Panc1 (cell line): Measurements from ENCODE around the gene SYCN. TPM values are rescaled to one million over a fixed set of nuclear protein-coding genes. Genes with fewer than 3 reads are reported as not detected.

Source experiments
- ATAC-seq: fragments of 200-7000 bp; cut with Tn5 transposase; 2 replicates; pipeline ENCODE4 v1.9.1; 2020; ENCODE audit warnings: mild to moderate bottlenecking, moderate library complexity
- BruUV-seq: library from RNA; stranded (reverse); fragments of 400-500 nt; replicated peaks from 2 replicates; lab custom pipeline; 2021; lab: Mats Ljungman, UMichigan
- CTCF ChIA-PET: fragments of 300-600 bp; sonication (Branson Sonifier 250); formaldehyde crosslinking; loops from one replicate; lab custom pipeline; 2022; ENCODE audit warnings: antibody characterized with exemption; lab: Charles Lee
- POLR2A ChIA-PET: fragments of 300-600 bp; sonication (Branson Sonifier 250); formaldehyde crosslinking; loops from one replicate; lab custom pipeline; 2022; ENCODE audit warnings: antibody characterized with exemption; lab: Charles Lee
- DNase-seq: peaks from one replicate; pipeline ENCODE4 v3.0.0-alpha.2; 2010; ENCODE audit warnings: low read depth, low spot score
- H3K27ac ChIP-seq: 2 replicates; pipeline ENCODE4 v1.5.1; 2011; ENCODE audit warnings: mild to moderate bottlenecking, low read length, inconsistent platforms
- H3K27me3 ChIP-seq: fragments of 200-500 bp; sonication (Bioruptor generic); 2 replicates; pipeline ENCODE4 v1.6.0; 2014; ENCODE audit warnings: low read length, inconsistent platforms; ENCODE audit not compliant: control insufficient read depth, insufficient read depth
- H3K36me3 ChIP-seq: fragments of 200-500 bp; sonication (Bioruptor generic); 2 replicates; pipeline ENCODE4 v1.5.1; 2014; ENCODE audit warnings: inconsistent platforms, mild to moderate bottlenecking, low read length, moderate library complexity; ENCODE audit not compliant: control insufficient read depth, insufficient read depth
- H3K4me1 ChIP-seq: 2 replicates; pipeline ENCODE4 v1.5.1; 2011; ENCODE audit warnings: inconsistent platforms, mild to moderate bottlenecking, low read length, moderate library complexity; ENCODE audit not compliant: control insufficient read depth, insufficient read depth
- H3K4me3 ChIP-seq, 2 experiments: 2 replicates each; pipeline ENCODE4 v1.5.1; 2011 to 2012; ENCODE audit warnings: low read depth in 2 of 2, low read length in 2 of 2, mild to moderate bottlenecking in 2 of 2, inconsistent platforms in 1 of 2, moderate library complexity in 1 of 2
- H3K9me3 ChIP-seq: fragments of 200-500 bp; sonication (Bioruptor generic); 2 replicates; pipeline ENCODE4 v1.5.1; 2014; ENCODE audit warnings: low read depth, mild to moderate bottlenecking, inconsistent platforms, low read length, moderate library complexity; ENCODE audit not compliant: control insufficient read depth, insufficient read depth
- CTCF ChIP-seq: fragments of 450-650 bp; IDR thresholded peaks from 2 replicates; pipeline ENCODE4 v1.5.1; 2017; ENCODE audit warnings: mild to moderate bottlenecking
- POLR2AphosphoS5 ChIP-seq: IDR thresholded peaks from 2 replicates; pipeline ENCODE4 v1.6.1; 2012; ENCODE audit warnings: mild to moderate bottlenecking, low read depth, low read length, moderate library complexity
- SIN3A ChIP-seq: IDR thresholded peaks from 2 replicates; pipeline ENCODE4 v1.6.1; 2012; ENCODE audit warnings: low read depth, mild to moderate bottlenecking, low read length, moderate library complexity, borderline replicate concordance; ENCODE audit not compliant: insufficient read depth
- TCF7L2 ChIP-seq: IDR thresholded peaks from 2 replicates; pipeline ENCODE4 v1.6.1; 2011; ENCODE audit warnings: mild to moderate bottlenecking, low read depth, low read length, inconsistent platforms
- in situ Hi-C: cut with HindIII; loops from 2 replicates; pipeline ENCODE4 v1.10.0; 2016; ENCODE audit warnings: low sequenced_read_pairs, low pct_unique_long_range_greater_than_20kb
- intact Hi-C: fragments of 100-400 bp; cut with micrococcal nuclease; formaldehyde crosslinking; loops from one replicate; pipeline ENCODE4 v1.10.0; 2022; ENCODE audit not compliant: unreplicated experiment
- total RNA-seq: library from RNA; stranded (reverse); gene quantifications from one replicate; pipeline ENCODE4 v1.2.1, GENCODE V29; 2021; ENCODE audit not compliant: unreplicated experiment
- TF ChIP-seq, protein P1 (sequence below), 2 experiments: IDR thresholded peaks; 2 replicates each; pipeline ENCODE4 v1.6.1; 2011 to 2012; ENCODE audit warnings: low read depth in 2 of 2, control low read depth in 1 of 2, low read length in 1 of 2, mild to moderate bottlenecking in 1 of 2, moderate library complexity in 1 of 2; ENCODE audit not compliant: insufficient read depth in 1 of 2

SYCN gene
- total RNA-seq, 1 experiment from 2014 or later = 0.33 TPM

DNA sequence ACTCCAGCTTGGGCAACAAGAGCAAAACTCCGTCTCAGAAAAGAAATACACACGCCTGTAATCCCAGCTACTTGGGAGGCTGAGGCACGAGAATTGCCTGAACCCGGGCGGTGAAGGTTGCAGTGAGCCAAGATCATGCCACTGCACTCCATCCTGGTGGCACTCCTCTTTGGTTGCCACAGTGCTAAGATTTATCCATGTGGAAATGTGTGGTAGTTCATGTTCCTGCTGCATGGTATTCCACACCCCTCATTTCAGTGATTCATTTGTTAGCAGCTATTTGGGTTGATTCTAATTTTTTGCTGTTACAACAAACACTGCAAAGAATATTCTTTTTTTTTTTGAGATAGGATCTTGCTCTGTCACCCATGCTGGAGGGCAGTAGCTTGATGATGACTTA lies 28.6 kb upstream of the SYCN start:
- TF ChIP-seq CTCF (no peak), TCF7L2 (no peak), POLR2AphosphoS5 (no peak), SIN3A (no peak)
- TF ChIP-seq, protein P1, sequence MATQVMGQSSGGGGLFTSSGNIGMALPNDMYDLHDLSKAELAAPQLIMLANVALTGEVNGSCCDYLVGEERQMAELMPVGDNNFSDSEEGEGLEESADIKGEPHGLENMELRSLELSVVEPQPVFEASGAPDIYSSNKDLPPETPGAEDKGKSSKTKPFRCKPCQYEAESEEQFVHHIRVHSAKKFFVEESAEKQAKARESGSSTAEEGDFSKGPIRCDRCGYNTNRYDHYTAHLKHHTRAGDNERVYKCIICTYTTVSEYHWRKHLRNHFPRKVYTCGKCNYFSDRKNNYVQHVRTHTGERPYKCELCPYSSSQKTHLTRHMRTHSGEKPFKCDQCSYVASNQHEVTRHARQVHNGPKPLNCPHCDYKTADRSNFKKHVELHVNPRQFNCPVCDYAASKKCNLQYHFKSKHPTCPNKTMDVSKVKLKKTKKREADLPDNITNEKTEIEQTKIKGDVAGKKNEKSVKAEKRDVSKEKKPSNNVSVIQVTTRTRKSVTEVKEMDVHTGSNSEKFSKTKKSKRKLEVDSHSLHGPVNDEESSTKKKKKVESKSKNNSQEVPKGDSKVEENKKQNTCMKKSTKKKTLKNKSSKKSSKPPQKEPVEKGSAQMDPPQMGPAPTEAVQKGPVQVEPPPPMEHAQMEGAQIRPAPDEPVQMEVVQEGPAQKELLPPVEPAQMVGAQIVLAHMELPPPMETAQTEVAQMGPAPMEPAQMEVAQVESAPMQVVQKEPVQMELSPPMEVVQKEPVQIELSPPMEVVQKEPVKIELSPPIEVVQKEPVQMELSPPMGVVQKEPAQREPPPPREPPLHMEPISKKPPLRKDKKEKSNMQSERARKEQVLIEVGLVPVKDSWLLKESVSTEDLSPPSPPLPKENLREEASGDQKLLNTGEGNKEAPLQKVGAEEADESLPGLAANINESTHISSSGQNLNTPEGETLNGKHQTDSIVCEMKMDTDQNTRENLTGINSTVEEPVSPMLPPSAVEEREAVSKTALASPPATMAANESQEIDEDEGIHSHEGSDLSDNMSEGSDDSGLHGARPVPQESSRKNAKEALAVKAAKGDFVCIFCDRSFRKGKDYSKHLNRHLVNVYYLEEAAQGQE (IDR thresholded peaks at IDR 0.05; ENCODE audit: insufficient read depth in 1 of 2, low read depth in 2 of 2, low read length in 1 of 2) = no peak
- no peaks in the 10 kb centered on the region for H3K4me1 ChIP-seq
- intact Hi-C loops (no loop called here), in situ Hi-C loops (no loop called here)
- DNase-seq = no peak
- POLR2A ChIA-PET = interaction anchor here (0.7 kb wide), 1 partner anchor 902 kb away, joined by 3 read pairs; no protein-coding TSS in a partner anchor
- H3K36me3 ChIP-seq = no peaks in the 10 kb centered on the region
- CTCF ChIA-PET = interaction anchor here (0.6 kb wide), 1 partner anchor 230 kb away, joined by 4 read pairs; no protein-coding TSS in a partner anchor
- ATAC-seq = no peak
- H3K27me3 ChIP-seq = no peaks in the 10 kb centered on the region
- H3K9me3 ChIP-seq = no peaks in the 10 kb centered on the region
- H3K27ac ChIP-seq = no peak overlapping the region
- no TSS peak for BruUV-seq
- no peak overlapping the region for H3K4me3 ChIP-seq

- H3K36me3 ChIP-seq = no peaks in the 10 kb centered on the region
- H3K9me3 ChIP-seq = no peaks in the 10 kb centered on the region
- TF ChIP-seq CTCF = no peak
- TF ChIP-seq POLR2AphosphoS5 = no peak
- TF ChIP-seq, protein P1 (IDR thresholded peaks at IDR 0.05; ENCODE audit: insufficient read depth in 1 of 2, low read depth in 2 of 2, low read length in 1 of 2) = no peak
- no peak for TF ChIP-seq TCF7L2
- intact Hi-C loops = no loop called here
- no peak overlapping the region for H3K4me3 ChIP-seq
- ATAC-seq = no peak
- BruUV-seq = no TSS peak
- ChIA-PET POLR2A (interaction anchor here (0.6 kb wide), 3 partner anchors 19 to 106 kb away, joined by 3 read pairs; partner anchors contain the start of gene GMFG), CTCF (interaction anchor here (0.5 to 0.6 kb wide), 4 partner anchors 12 to 1075 kb away, joined by 3 to 5 read pairs (median 5); no protein-coding TSS in a partner anchor)
- no peak overlapping the region for H3K27ac ChIP-seq
- no peaks in the 10 kb centered on the region for H3K4me1 ChIP-seq
- no peak for DNase-seq
- H3K27me3 ChIP-seq = 0 out of 2 replicates have a peak, but pooled peaks cover 2% of the 10 kb centered on the region
- in situ Hi-C loops = no loop called here
These were observed 26.2 kb upstream of the SYCN start for GRCh38 chr19:39230096-39230764.
